Measurements from ENCODE around the gene MAP4K4.

The MAP4K4 gene

GRCh38 chr2:101874069-101874468 lies 176.6 kb downstream of the MAP4K4 start:
- no peak for DNase-seq

- DNase-seq = no peak
These were observed 182.0 kb downstream of the MAP4K4 start for GRCh38 chr2:101879466-101879865.

GRCh38 chr2:101881131-101881530 lies 183.6 kb downstream of the MAP4K4 start:
- DNase-seq = no peak

GRCh38 chr2:101882769-101883307 lies 185.3 kb downstream of the MAP4K4 start:
- DNase-seq = no peak

GRCh38 chr2:101883860-101884259 lies 186.4 kb downstream of the MAP4K4 start:
- no peak for DNase-seq

GRCh38 chr2:101884423-101884822 lies 186.9 kb downstream of the MAP4K4 start:
- DNase-seq = no peak

GRCh38 chr2:101887328-101887727 lies 189.8 kb downstream of the MAP4K4 start:
- DNase-seq = no peak

- DNase-seq = no peak
These were observed 192.1 kb downstream of the MAP4K4 start for GRCh38 chr2:101889460-101890098.

GRCh38 chr2:101892377-101892776 lies 194.9 kb downstream of the MAP4K4 start:
- no peak for DNase-seq

- DNase-seq = no peak
These were observed 196.3 kb downstream of the MAP4K4 start for GRCh38 chr2:101893681-101894381.

GRCh38 chr2:101895039-101895438 lies 197.5 kb downstream of the MAP4K4 start:
- DNase-seq = no peak

- no peak for DNase-seq
These were observed 198.4 kb downstream of the MAP4K4 start for GRCh38 chr2:101895819-101896322.

- DNase-seq = no peak
These were observed 199.8 kb downstream of the MAP4K4 start for GRCh38 chr2:101897301-101897700.

GRCh38 chr2:101899265-101899664 lies 201.8 kb downstream of the MAP4K4 start:
- no peak for DNase-seq

GRCh38 chr2:101899871-101900270 lies 202.4 kb downstream of the MAP4K4 start:
- DNase-seq = no peak

- no peak for DNase-seq
These were observed 202.9 kb downstream of the MAP4K4 start for GRCh38 chr2:101900375-101900774.

- DNase-seq = no peak
These were observed 203.7 kb downstream of the MAP4K4 start for GRCh38 chr2:101901241-101901640.

- DNase-seq = no peak
These were observed 204.7 kb downstream of the MAP4K4 start for GRCh38 chr2:101902169-101902568.

- DNase-seq = no peak
These were observed 207.4 kb downstream of the MAP4K4 start for GRCh38 chr2:101904916-101905315.

GRCh38 chr2:101905746-101906336 lies 208.3 kb downstream of the MAP4K4 start:
- DNase-seq = no peak

GRCh38 chr2:101909760-101910159 lies 212.3 kb downstream of the MAP4K4 start:
- no peak for DNase-seq

- DNase-seq = no peak
These were observed 215.0 kb downstream of the MAP4K4 start for GRCh38 chr2:101912545-101912944.

GRCh38 chr2:101921319-101921952 lies 223.9 kb downstream of the MAP4K4 start:
- DNase-seq = no peak
